Panc1 (cell line): ENCODE data around the gene MYO1B. TPM values are rescaled to one million over a fixed set of nuclear protein-coding genes. Genes with fewer than 3 reads are reported as not detected.

Experiments used
- ATAC-seq: fragments of 200-7000 bp; cut with Tn5 transposase; 2 replicates; pipeline ENCODE4 v1.9.1; 2020; ENCODE audit warnings: mild to moderate bottlenecking, moderate library complexity
- BruUV-seq: library from RNA; stranded (reverse); fragments of 400-500 nt; replicated peaks from 2 replicates; lab custom pipeline; 2021; lab: Mats Ljungman, UMichigan
- CTCF ChIA-PET: fragments of 300-600 bp; sonication (Branson Sonifier 250); formaldehyde crosslinking; loops from one replicate; lab custom pipeline; 2022; ENCODE audit warnings: antibody characterized with exemption; lab: Charles Lee
- POLR2A ChIA-PET: fragments of 300-600 bp; sonication (Branson Sonifier 250); formaldehyde crosslinking; loops from one replicate; lab custom pipeline; 2022; ENCODE audit warnings: antibody characterized with exemption; lab: Charles Lee
- DNase-seq: peaks from one replicate; pipeline ENCODE4 v3.0.0-alpha.2; 2010; ENCODE audit warnings: low read depth, low spot score
- H3K27ac ChIP-seq: 2 replicates; pipeline ENCODE4 v1.5.1; 2011; ENCODE audit warnings: mild to moderate bottlenecking, low read length, inconsistent platforms
- H3K27me3 ChIP-seq: fragments of 200-500 bp; sonication (Bioruptor generic); 2 replicates; pipeline ENCODE4 v1.6.0; 2014; ENCODE audit warnings: low read length, inconsistent platforms; ENCODE audit not compliant: control insufficient read depth, insufficient read depth
- H3K36me3 ChIP-seq: fragments of 200-500 bp; sonication (Bioruptor generic); 2 replicates; pipeline ENCODE4 v1.5.1; 2014; ENCODE audit warnings: inconsistent platforms, mild to moderate bottlenecking, low read length, moderate library complexity; ENCODE audit not compliant: control insufficient read depth, insufficient read depth
- H3K4me1 ChIP-seq: 2 replicates; pipeline ENCODE4 v1.5.1; 2011; ENCODE audit warnings: inconsistent platforms, mild to moderate bottlenecking, low read length, moderate library complexity; ENCODE audit not compliant: control insufficient read depth, insufficient read depth
- H3K4me3 ChIP-seq, 2 experiments: 2 replicates each; pipeline ENCODE4 v1.5.1; 2011 to 2012; ENCODE audit warnings: low read depth in 2 of 2, low read length in 2 of 2, mild to moderate bottlenecking in 2 of 2, inconsistent platforms in 1 of 2, moderate library complexity in 1 of 2
- H3K9me3 ChIP-seq: fragments of 200-500 bp; sonication (Bioruptor generic); 2 replicates; pipeline ENCODE4 v1.5.1; 2014; ENCODE audit warnings: low read depth, mild to moderate bottlenecking, inconsistent platforms, low read length, moderate library complexity; ENCODE audit not compliant: control insufficient read depth, insufficient read depth
- POLR2AphosphoS5 ChIP-seq: IDR thresholded peaks from 2 replicates; pipeline ENCODE4 v1.6.1; 2012; ENCODE audit warnings: mild to moderate bottlenecking, low read depth, low read length, moderate library complexity
- SIN3A ChIP-seq: IDR thresholded peaks from 2 replicates; pipeline ENCODE4 v1.6.1; 2012; ENCODE audit warnings: low read depth, mild to moderate bottlenecking, low read length, moderate library complexity, borderline replicate concordance; ENCODE audit not compliant: insufficient read depth
- TCF7L2 ChIP-seq: IDR thresholded peaks from 2 replicates; pipeline ENCODE4 v1.6.1; 2011; ENCODE audit warnings: mild to moderate bottlenecking, low read depth, low read length, inconsistent platforms
- in situ Hi-C: cut with HindIII; loops from 2 replicates; pipeline ENCODE4 v1.10.0; 2016; ENCODE audit warnings: low sequenced_read_pairs, low pct_unique_long_range_greater_than_20kb
- intact Hi-C: fragments of 100-400 bp; cut with micrococcal nuclease; formaldehyde crosslinking; loops from one replicate; pipeline ENCODE4 v1.10.0; 2022; ENCODE audit not compliant: unreplicated experiment
- total RNA-seq: library from RNA; stranded (reverse); gene quantifications from one replicate; pipeline ENCODE4 v1.2.1, GENCODE V29; 2021; ENCODE audit not compliant: unreplicated experiment
- TF ChIP-seq, protein P1 (sequence below): fragments of 450-650 bp; IDR thresholded peaks from 2 replicates; pipeline ENCODE4 v1.5.1; 2017; ENCODE audit warnings: mild to moderate bottlenecking
- TF ChIP-seq, protein P2 (sequence below), 2 experiments: IDR thresholded peaks; 2 replicates each; pipeline ENCODE4 v1.6.1; 2011 to 2012; ENCODE audit warnings: low read depth in 2 of 2, control low read depth in 1 of 2, low read length in 1 of 2, mild to moderate bottlenecking in 1 of 2, moderate library complexity in 1 of 2; ENCODE audit not compliant: insufficient read depth in 1 of 2

Gene MYO1B
- total RNA-seq, 1 experiment from 2014 or later: 51.5 TPM

DNA sequence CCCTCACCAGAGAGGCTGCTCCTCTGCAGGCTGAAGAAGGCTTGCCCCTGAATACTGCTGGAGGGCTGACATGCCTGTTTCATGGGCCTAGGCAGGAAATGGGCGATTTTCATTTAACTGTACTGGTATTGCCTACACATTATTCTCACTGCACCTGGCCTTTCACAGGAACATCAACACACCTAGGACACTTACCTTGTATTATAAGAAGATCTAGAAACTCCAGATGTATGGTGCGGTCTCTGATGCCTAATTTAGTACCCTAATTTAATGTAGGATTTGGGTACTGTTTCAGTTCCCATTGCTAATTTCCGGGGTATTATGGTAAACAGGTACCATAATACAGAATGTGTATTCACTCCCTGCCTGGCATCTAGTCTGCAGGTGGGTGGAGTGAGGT, 146.0 kb downstream of the MYO1B start:
- BruUV-seq: no TSS peak
- Histone ChIP-seq H3K36me3 (peaks cover 8% of the 10 kb centered on the region), H3K27ac (no peak overlapping the region), H3K4me1 (no peaks in the 10 kb centered on the region), H3K27me3 (no peaks in the 10 kb centered on the region), H3K4me3 (no peak overlapping the region), H3K9me3 (no peaks in the 10 kb centered on the region)
- no peak for TF ChIP-seq TCF7L2
- TF ChIP-seq, protein P1, sequence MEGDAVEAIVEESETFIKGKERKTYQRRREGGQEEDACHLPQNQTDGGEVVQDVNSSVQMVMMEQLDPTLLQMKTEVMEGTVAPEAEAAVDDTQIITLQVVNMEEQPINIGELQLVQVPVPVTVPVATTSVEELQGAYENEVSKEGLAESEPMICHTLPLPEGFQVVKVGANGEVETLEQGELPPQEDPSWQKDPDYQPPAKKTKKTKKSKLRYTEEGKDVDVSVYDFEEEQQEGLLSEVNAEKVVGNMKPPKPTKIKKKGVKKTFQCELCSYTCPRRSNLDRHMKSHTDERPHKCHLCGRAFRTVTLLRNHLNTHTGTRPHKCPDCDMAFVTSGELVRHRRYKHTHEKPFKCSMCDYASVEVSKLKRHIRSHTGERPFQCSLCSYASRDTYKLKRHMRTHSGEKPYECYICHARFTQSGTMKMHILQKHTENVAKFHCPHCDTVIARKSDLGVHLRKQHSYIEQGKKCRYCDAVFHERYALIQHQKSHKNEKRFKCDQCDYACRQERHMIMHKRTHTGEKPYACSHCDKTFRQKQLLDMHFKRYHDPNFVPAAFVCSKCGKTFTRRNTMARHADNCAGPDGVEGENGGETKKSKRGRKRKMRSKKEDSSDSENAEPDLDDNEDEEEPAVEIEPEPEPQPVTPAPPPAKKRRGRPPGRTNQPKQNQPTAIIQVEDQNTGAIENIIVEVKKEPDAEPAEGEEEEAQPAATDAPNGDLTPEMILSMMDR: no peak
- TF ChIP-seq SIN3A: no peak
- TF ChIP-seq, protein P2, sequence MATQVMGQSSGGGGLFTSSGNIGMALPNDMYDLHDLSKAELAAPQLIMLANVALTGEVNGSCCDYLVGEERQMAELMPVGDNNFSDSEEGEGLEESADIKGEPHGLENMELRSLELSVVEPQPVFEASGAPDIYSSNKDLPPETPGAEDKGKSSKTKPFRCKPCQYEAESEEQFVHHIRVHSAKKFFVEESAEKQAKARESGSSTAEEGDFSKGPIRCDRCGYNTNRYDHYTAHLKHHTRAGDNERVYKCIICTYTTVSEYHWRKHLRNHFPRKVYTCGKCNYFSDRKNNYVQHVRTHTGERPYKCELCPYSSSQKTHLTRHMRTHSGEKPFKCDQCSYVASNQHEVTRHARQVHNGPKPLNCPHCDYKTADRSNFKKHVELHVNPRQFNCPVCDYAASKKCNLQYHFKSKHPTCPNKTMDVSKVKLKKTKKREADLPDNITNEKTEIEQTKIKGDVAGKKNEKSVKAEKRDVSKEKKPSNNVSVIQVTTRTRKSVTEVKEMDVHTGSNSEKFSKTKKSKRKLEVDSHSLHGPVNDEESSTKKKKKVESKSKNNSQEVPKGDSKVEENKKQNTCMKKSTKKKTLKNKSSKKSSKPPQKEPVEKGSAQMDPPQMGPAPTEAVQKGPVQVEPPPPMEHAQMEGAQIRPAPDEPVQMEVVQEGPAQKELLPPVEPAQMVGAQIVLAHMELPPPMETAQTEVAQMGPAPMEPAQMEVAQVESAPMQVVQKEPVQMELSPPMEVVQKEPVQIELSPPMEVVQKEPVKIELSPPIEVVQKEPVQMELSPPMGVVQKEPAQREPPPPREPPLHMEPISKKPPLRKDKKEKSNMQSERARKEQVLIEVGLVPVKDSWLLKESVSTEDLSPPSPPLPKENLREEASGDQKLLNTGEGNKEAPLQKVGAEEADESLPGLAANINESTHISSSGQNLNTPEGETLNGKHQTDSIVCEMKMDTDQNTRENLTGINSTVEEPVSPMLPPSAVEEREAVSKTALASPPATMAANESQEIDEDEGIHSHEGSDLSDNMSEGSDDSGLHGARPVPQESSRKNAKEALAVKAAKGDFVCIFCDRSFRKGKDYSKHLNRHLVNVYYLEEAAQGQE (IDR thresholded peaks at IDR 0.05; ENCODE audit: insufficient read depth in 1 of 2, low read depth in 2 of 2, low read length in 1 of 2): no peak
- TF ChIP-seq POLR2AphosphoS5: no peak
- in situ Hi-C loops: no loop called here
- DNase-seq: no peak
- ChIA-PET POLR2A (no interaction called here), CTCF (no interaction called here)
- peak; percentile 48; the same call in 1 of the 2 replicates for ATAC-seq
- intact Hi-C loops: no loop called here

DNA sequence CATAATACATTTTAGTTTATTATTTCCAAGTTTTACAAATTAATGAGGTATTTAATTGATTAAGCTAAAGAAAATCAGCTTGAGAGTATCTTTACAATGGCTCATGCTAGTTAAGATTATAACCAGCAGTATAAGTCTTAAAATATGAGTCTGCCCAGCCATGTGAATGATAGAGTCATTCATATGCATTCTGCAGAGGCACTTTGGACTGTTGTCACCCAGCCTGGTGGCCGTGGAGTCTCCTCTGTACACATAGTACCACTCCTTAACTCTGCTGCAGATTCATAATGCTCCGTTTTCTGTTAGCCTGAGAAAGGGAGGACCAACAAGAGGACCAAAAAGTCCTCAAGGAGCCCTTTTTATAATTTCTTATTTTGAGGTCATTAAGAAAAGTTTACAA, 148.8 kb downstream of the MYO1B start:
- H3K27ac ChIP-seq: no peak overlapping the region
- no peaks in the 10 kb centered on the region for H3K4me1 ChIP-seq
- in situ Hi-C loops: no loop called here
- DNase-seq: no peak
- no peak for ATAC-seq
- no peaks in the 10 kb centered on the region for H3K27me3 ChIP-seq
- no peaks in the 10 kb centered on the region for H3K9me3 ChIP-seq
- POLR2A ChIA-PET: no interaction called here
- peaks cover 4% of the 10 kb centered on the region for H3K36me3 ChIP-seq
- no peak overlapping the region for H3K4me3 ChIP-seq
- intact Hi-C loops: no loop called here
- TF ChIP-seq, protein P2 (IDR thresholded peaks at IDR 0.05; ENCODE audit: insufficient read depth in 1 of 2, low read depth in 2 of 2, low read length in 1 of 2): no peak
- TF ChIP-seq POLR2AphosphoS5 (no peak), TCF7L2 (no peak), SIN3A (no peak)
- TF ChIP-seq, protein P1: no peak
- BruUV-seq: no TSS peak
- CTCF ChIA-PET: no interaction called here
